ENCODE data around the gene PREPL.

The PREPL gene

DNA sequence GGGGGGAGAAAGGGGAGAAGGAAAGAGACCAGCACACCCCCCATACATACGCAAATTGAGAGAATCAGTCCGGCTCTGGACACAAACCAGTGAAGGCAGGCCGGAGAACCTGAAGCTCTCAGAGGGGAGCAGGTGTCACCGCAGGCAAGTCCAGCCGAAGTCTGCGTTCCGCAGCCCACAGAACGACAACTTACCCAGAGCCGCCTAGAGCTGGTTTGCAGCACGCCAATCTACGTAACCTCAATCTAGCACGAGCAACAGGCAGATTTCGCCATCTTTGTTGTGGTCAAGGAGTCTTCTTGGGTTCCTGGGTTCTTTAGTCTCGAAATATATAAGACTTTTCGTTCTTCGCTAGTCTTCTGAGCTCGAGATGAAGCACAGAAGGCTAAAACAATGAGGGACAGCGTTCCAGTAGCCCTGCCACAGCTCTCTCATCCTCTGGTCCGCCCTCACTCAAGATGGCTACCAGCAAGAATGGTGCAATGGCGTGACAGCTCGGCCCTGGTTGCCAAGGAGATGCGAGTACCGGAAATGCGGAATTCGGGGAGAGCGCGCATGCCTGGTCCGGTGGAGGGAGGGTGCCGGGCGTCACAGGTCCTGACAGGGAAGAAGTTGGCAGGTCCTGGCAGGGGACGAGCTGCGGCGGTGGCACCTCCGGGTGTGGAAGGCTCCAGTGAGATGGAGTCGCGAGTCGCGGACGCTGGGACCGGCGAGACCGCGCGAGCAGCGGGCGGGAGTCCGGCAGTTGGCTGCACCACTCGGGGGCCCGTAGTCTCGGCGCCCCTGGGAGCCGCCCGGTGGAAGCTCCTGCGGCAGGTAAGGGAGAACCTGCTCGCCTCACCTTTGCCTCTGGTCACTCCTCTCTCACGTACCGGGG is at the start of gene PREPL, which contains the start of gene CAMKMT:
Gene PREPL, minus strand, starts transcription at position 165 of the 877 bp plus-strand sequence. CDS start 15,152 bp downstream, outside the sequence.
Gene CAMKMT, plus strand, starts transcription at position 618 of the 877 bp plus-strand sequence.
- DNase-seq (ENCODE audit: extremely low read depth, insufficient read length): peak; percentile 96
- Histone ChIP-seq H3K27me3 (replicated peaks; ENCODE audit: control insufficient read depth, insufficient read depth, low read length) (no peaks in the 10 kb centered on the region), H3K4me3 (replicated peaks; ENCODE audit: low read depth, low read length) (peak within 1 kb of the TSS; percentile 81), H3K36me3 (ENCODE audit: control insufficient read depth, insufficient read depth, low read length) (no peaks in the 10 kb centered on the region; the same call in 1 of the 2 replicates)
- TF ChIP-seq, protein P1, sequence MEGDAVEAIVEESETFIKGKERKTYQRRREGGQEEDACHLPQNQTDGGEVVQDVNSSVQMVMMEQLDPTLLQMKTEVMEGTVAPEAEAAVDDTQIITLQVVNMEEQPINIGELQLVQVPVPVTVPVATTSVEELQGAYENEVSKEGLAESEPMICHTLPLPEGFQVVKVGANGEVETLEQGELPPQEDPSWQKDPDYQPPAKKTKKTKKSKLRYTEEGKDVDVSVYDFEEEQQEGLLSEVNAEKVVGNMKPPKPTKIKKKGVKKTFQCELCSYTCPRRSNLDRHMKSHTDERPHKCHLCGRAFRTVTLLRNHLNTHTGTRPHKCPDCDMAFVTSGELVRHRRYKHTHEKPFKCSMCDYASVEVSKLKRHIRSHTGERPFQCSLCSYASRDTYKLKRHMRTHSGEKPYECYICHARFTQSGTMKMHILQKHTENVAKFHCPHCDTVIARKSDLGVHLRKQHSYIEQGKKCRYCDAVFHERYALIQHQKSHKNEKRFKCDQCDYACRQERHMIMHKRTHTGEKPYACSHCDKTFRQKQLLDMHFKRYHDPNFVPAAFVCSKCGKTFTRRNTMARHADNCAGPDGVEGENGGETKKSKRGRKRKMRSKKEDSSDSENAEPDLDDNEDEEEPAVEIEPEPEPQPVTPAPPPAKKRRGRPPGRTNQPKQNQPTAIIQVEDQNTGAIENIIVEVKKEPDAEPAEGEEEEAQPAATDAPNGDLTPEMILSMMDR (IDR thresholded peaks at IDR 0.05; ENCODE audit: insufficient read depth, low read length, poor library complexity, severe bottlenecking): no peak

DNA sequence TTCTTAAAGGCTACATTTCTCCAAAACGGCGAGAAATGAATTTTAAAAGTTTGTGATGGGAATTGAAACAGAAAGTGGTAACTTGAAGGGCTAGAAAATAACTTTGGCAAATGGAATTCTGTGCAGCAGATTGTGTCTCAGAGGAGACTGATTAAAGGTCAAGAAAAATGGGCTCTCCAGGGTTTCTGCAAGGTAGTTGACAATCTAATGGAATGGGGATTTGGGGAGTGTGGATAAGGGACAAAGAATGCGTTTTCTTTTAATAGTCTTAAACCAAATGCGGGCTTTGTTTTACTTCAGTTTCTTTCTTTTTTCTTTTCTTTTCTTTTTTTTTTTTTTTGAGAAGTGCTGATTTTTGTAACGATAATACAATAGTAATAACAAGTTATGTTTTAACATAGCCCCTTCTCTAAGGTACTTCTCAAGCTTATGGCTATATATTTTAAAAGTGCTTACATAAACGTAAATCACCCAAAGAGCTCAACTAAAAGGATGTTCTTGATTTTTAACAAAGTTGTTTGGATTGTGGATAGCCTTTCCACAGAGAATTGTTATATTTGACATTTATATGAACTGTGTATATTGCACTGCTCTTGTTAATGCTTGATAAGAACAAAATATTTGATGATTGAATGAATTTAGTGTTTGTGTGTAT is 37.1 kb upstream of the PREPL start:
- DNase-seq (ENCODE audit: extremely low read depth, insufficient read length): no peak
- Histone ChIP-seq H3K27me3 (replicated peaks; ENCODE audit: control insufficient read depth, insufficient read depth, low read length) (no peaks in the 10 kb centered on the region), H3K36me3 (ENCODE audit: control insufficient read depth, insufficient read depth, low read length) (no peaks in the 10 kb centered on the region), H3K4me3 (replicated peaks; ENCODE audit: low read depth, low read length) (no peak overlapping the region)
- TF ChIP-seq, protein P1 (IDR thresholded peaks at IDR 0.05; ENCODE audit: insufficient read depth, low read length, poor library complexity, severe bottlenecking): no peak

DNA sequence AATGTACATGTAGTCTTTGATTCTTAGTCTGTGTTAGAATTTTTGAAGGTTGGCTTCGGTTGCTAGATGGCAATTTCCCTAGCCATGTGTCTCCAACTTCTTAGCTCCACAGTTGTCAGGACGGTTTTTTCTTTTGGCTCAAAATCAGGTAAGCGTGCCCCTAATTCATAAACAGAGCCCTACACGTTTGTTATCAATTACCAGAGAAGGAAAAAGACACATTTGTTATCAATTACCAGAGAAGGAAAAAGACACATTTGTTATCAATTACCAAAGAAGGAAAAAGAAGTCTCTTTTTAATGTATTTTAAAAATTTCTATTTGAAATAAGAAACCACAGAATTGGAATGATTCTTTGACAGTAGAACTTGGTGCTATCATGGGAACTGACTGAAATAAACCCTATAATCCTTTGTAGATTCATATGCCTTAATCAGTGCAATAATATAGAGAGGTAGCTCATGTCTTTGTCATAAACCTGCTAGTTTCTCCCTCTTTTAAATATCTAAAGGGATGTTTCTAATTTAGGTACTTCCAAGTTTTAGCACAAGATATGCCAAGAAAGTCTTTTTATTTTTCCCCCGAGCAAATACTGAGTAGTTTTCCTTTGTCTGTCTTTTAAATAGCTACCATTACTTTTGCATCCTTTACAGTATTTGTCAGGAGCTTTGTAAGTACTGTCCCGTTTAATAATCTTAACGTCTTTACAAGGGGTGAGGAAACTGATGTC is 36.3 kb upstream of the PREPL start:
- TF ChIP-seq, protein P1 (IDR thresholded peaks at IDR 0.05; ENCODE audit: insufficient read depth, low read length, poor library complexity, severe bottlenecking): no peak
- DNase-seq (ENCODE audit: extremely low read depth, insufficient read length): no peak
- Histone ChIP-seq H3K4me3 (replicated peaks; ENCODE audit: low read depth, low read length) (no peak overlapping the region), H3K27me3 (replicated peaks; ENCODE audit: control insufficient read depth, insufficient read depth, low read length) (no peaks in the 10 kb centered on the region), H3K36me3 (ENCODE audit: control insufficient read depth, insufficient read depth, low read length) (no peaks in the 10 kb centered on the region)

DNA sequence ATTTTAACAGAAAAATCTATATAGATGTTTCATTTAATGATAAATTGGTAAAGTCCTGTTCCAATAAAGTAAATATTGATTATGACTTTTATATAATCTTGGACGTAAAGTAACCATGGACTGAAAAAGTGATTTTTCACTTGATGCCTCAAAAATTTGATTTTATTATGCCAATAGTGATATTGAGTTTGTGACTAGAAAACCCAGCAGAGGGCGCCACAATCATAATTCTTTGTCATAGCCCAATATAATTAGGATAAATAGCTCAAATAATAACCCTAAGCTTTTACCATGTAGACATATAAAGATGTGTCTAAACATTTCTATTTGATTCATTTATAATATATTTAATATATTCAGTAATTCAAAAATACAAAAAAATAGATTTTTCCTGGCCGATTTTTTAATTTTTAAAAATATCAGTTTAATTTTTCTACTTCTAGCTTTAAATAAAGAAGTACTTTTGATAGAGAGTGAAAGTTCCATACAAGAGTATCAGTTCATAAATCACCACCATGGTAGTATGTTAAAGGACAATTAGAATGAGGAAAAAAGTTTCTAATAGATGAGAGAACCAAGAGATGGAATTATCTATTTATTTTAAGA is 31.1 kb upstream of the PREPL start:
- Histone ChIP-seq H3K27me3 (replicated peaks; ENCODE audit: control insufficient read depth, insufficient read depth, low read length) (no peaks in the 10 kb centered on the region), H3K4me3 (replicated peaks; ENCODE audit: low read depth, low read length) (no peak overlapping the region), H3K36me3 (ENCODE audit: control insufficient read depth, insufficient read depth, low read length) (no peaks in the 10 kb centered on the region)
- TF ChIP-seq, protein P1 (IDR thresholded peaks at IDR 0.05; ENCODE audit: insufficient read depth, low read length, poor library complexity, severe bottlenecking): peak; percentile 58
- DNase-seq (ENCODE audit: extremely low read depth, insufficient read length): peak; percentile 4

DNA sequence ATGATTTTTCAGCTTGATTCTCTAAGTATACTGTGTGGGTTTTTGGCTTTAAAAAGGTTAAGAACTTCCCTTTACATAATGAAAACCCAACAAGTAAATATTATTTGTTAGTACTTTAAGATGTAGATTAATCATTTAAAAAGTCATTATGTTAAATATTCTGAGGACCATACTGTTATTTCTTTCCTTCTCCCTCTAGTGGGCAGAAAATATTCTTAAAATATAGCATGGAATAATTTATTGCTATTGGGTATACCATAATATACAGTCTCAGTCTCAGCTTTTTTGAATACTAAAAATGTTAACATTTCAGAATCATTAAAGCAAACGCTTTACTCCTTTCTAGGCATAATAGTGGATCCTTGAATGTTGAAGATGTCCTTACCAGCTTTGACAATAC is 28.6 kb upstream of the PREPL start:
- TF ChIP-seq, protein P1 (IDR thresholded peaks at IDR 0.05; ENCODE audit: insufficient read depth, low read length, poor library complexity, severe bottlenecking): peak; percentile 5
- Histone ChIP-seq H3K36me3 (ENCODE audit: control insufficient read depth, insufficient read depth, low read length) (no peaks in the 10 kb centered on the region), H3K4me3 (replicated peaks; ENCODE audit: low read depth, low read length) (no peak overlapping the region), H3K27me3 (replicated peaks; ENCODE audit: control insufficient read depth, insufficient read depth, low read length) (no peaks in the 10 kb centered on the region)
- no peak for DNase-seq (ENCODE audit: extremely low read depth, insufficient read length)

All from GM06990 (cell line).